Gastroesophageal sphincter (tissue), 4 donors: ENCODE data around the gene VEGFB. TPM values are rescaled to one million over a fixed set of nuclear protein-coding genes. Genes with fewer than 3 reads are reported as not detected.

Experiments
- ATAC-seq: fragments of 150-250 bp; one replicate; pipeline ENCODE4 v1.9.1; 2016; ENCODE audit warnings: mild to moderate bottlenecking, moderate library complexity
- H3K27ac ChIP-seq, 4 donors: fragments of 200-600 bp; sonication (generic) in 3 of 4; 1 replicate in 3 of 4; 2 replicates in 1 of 4; pipeline ENCODE4 v1.5.1; 2016 to 2019
- H3K27me3 ChIP-seq: fragments of 200-600 bp; sonication (generic); one replicate; pipeline ENCODE4 v1.5.1; 2019
- H3K36me3 ChIP-seq, 2 donors: fragments of 200-600 bp; sonication (generic); one replicate each; pipeline ENCODE4 v1.5.1; 2019; ENCODE audit warnings: control low read depth in 1 of 2
- H3K4me1 ChIP-seq, 3 donors: fragments of 200-600 bp; sonication (generic); 1 replicate in 2 of 3; 2 replicates in 1 of 3; pipeline ENCODE4 v1.5.1; 2016 to 2019; ENCODE audit warnings: control low read depth in 2 of 3
- H3K4me3 ChIP-seq, 2 donors: fragments of 200-600 bp; sonication (generic); one replicate each; pipeline ENCODE4 v1.5.1; 2019; ENCODE audit warnings: mild to moderate bottlenecking in 1 of 2, moderate library complexity in 1 of 2
- H3K9me3 ChIP-seq, 3 donors: fragments of 200-600 bp; sonication (generic); one replicate each; pipeline ENCODE4 v1.5.1; 2017 to 2019; ENCODE audit warnings: control low read depth in 2 of 3
- EP300 ChIP-seq: sonication (generic); formaldehyde crosslinking; IDR thresholded peaks from one replicate; pipeline ENCODE4 v1.6.1; 2017; ENCODE audit warnings: antibody characterized with exemption, mild to moderate bottlenecking
- POLR2A ChIP-seq, 2 donors: fragments of 450-650 bp; IDR thresholded peaks; one replicate each; pipeline ENCODE4 v1.6.1; 2017; ENCODE audit warnings: antibody characterized with exemption in 2 of 2, mild to moderate bottlenecking in 2 of 2, moderate library complexity in 1 of 2
- POLR2AphosphoS5 ChIP-seq: sonication (generic); formaldehyde crosslinking; IDR thresholded peaks from one replicate; pipeline ENCODE4 v1.6.1; 2017; ENCODE audit warnings: antibody characterized with exemption
- WGBS, 2 donors: methylation state at CpG; one replicate each; pipeline ENCODE4 v1.1.5; 2018; ENCODE audit warnings: low coverage in 1 of 2; 5-methylcytosine and 5-hydroxymethylcytosine counted together
- total RNA-seq, 4 donors: library from RNA; depleted of rRNA; stranded (reverse); fragments of >200 nt; gene quantifications; one replicate each; pipeline ENCODE4 v1.1.0, GENCODE V29; 2016
- TF ChIP-seq, protein P1 (sequence below), 4 experiments: fragments of 200-600 bp in 2 of 4; fragments of 450-650 bp in 2 of 4; sonication (generic) in 1 of 4; IDR thresholded peaks; one replicate each; pipeline ENCODE4 v1.5.1; 2017 to 2019; ENCODE audit warnings: antibody characterized with exemption in 4 of 4, mild to moderate bottlenecking in 2 of 4, moderate library complexity in 2 of 4

The VEGFB gene
- total RNA-seq, 4 donors from 2014 or later, result 49.9 to 152 (median 88.6) TPM

DNA sequence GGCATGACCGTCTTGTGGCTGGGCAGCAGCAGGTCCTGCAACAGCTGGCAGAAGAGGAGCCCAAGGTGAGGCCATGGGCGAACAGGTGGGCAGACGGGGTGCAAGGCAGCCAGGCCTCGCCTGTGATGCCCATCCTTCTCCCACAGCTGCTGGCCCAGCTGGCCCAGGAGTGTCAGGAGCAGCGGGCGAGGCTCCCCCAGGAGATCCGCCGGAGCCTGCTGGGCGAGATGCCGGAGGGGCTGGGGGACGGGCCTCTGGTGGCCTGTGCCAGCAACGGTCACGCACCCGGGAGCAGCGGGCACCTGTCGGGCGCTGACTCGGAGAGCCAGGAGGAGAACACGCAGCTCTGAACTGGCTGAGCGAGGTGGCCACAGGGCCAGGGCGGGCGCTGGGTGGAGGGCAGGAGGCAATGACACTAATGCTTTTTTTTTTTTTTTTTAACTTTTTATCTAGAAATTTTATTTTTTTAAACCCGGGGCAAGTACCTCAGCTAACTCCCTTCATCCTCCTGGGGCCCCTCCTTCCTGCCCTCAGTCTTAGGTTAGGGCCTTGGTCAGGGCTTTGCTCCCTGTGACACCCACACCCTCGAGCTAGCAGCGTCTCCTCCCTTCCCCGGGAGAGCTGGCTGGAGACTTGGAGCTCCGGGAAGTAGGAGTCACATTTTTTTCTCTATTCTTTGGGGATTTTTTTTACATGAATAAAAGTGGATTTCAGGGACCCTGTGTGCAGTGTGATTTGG is 33.0 kb downstream of the VEGFB start:
- TF ChIP-seq EP300 (no peak), POLR2A (IDR thresholded peaks at IDR 0.05) (no peak), POLR2AphosphoS5 (no peak)
- TF ChIP-seq, protein P1, sequence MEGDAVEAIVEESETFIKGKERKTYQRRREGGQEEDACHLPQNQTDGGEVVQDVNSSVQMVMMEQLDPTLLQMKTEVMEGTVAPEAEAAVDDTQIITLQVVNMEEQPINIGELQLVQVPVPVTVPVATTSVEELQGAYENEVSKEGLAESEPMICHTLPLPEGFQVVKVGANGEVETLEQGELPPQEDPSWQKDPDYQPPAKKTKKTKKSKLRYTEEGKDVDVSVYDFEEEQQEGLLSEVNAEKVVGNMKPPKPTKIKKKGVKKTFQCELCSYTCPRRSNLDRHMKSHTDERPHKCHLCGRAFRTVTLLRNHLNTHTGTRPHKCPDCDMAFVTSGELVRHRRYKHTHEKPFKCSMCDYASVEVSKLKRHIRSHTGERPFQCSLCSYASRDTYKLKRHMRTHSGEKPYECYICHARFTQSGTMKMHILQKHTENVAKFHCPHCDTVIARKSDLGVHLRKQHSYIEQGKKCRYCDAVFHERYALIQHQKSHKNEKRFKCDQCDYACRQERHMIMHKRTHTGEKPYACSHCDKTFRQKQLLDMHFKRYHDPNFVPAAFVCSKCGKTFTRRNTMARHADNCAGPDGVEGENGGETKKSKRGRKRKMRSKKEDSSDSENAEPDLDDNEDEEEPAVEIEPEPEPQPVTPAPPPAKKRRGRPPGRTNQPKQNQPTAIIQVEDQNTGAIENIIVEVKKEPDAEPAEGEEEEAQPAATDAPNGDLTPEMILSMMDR (IDR thresholded peaks at IDR 0.05), result no peak
- peaks cover 0 to 50% of the 10 kb centered on the region in 2 donors for H3K36me3 ChIP-seq
- WGBS, 2 donors, result 70 to 74% methylated on average over 7 to 12 of the region's 27 CpGs

DNA sequence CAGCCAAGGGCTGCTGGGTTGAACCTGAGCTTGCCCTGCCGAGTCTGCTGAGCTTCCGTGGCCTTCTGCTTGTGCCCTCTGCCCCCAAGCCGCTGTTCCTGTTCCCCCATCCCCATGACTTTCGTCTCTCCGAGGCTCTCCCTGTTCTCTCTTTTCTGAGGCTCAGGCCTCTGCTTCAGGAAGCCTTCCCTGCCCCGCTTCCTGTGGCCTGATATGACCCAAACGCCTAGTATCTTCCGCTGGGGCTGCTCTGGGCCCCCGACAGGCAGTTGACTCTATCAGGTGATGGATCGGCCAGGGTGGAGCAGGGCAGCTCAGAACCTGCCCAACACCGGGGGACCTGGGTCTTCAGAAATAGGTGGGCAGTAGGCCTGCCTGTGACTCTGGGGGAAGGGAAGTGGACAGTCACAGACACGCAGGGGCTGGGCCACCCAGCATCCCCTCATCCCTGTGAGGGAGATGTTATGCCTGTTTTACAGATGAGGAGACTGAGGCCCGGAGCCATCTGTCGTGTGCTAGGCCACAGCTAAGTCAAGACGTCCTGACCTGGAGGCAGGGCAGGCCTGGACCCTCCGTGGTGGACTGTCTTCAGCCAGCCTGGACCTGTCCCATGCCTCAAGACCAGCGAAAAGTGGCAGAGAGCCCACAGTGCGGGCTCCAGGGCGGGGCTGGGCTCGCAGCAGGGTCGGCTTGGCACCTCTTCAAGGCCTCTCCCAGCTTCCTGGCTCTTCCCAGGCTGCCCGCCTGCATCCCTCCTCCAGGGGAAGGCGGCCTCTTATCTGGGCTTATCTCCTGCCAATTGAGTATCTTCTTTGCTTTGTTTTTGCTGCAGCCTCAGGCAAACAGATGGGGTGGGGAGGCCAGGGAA is 33.9 kb downstream of the VEGFB start:
- TF ChIP-seq POLR2A (IDR thresholded peaks at IDR 0.05), result no peak
- no peak for TF ChIP-seq EP300
- H3K4me1 ChIP-seq, result peaks cover 0 to 38% (median 19%) of the 10 kb centered on the region in 3 donors
- no peaks in the 10 kb centered on the region for H3K9me3 ChIP-seq
- 35% methylated on average over 5 of the region's 23 CpGs; no CpG with 5 or more reads in 1 of the 2 donors for WGBS, 2 donors
- peak overlapping the region; percentile 70 to 81 for H3K4me3 ChIP-seq
- no peak for ATAC-seq
- H3K27ac ChIP-seq, result peak overlapping the region; percentile 82 to 97 (median 92)
- no peaks in the 10 kb centered on the region for H3K27me3 ChIP-seq
- peaks cover 0 to 42% of the 10 kb centered on the region in 2 donors for H3K36me3 ChIP-seq

More for the DNA sequence above, 33.0 kb downstream of the VEGFB start:
- Histone ChIP-seq H3K27ac (peak overlapping the region in 3 of 4 donors; percentile 91 to 97 (median 93)), H3K4me1 (peaks cover 0 to 33% (median 19%) of the 10 kb centered on the region in 3 donors), H3K27me3 (no peaks in the 10 kb centered on the region), H3K9me3 (no peaks in the 10 kb centered on the region), H3K4me3 (no peak overlapping the region)
- ATAC-seq, result no peak

DNA sequence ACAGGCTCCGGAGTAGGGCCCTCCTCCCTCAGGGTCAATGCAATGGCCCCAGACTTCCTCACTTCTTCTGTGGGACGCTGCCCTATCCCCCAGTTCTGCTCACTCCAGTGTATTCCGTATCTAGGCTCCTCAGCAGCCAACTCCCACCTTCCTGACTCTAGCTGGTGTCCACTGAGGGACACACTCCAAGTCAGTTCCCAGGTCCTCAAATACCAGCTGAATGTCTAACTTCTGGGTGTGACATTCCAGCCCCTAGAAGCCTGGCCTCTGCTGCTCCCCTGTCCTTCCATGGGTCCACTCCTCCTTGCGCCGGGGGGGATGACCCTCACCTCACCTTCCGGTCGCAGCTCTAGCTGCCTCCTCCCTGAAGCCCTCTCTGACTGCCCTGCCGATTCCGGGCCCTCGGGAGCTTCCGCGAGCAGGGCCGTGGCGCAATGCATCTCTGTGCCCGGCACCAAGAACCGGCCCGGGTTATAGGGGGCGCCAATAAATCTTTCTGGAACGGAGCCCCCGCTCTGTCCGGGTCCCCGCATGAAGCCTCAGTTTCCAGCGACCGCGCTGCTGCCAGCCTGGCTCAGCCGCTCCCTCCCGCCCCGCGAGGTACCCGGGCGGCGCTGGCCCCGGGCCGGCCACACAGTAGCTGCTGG is 34.6 kb downstream of the VEGFB start:
- WGBS, 2 donors, result 0% methylated on average over 16 of the region's 34 CpGs; no CpG with 5 or more reads in 1 of the 2 donors
- peak; percentile 25 for ATAC-seq

DNA sequence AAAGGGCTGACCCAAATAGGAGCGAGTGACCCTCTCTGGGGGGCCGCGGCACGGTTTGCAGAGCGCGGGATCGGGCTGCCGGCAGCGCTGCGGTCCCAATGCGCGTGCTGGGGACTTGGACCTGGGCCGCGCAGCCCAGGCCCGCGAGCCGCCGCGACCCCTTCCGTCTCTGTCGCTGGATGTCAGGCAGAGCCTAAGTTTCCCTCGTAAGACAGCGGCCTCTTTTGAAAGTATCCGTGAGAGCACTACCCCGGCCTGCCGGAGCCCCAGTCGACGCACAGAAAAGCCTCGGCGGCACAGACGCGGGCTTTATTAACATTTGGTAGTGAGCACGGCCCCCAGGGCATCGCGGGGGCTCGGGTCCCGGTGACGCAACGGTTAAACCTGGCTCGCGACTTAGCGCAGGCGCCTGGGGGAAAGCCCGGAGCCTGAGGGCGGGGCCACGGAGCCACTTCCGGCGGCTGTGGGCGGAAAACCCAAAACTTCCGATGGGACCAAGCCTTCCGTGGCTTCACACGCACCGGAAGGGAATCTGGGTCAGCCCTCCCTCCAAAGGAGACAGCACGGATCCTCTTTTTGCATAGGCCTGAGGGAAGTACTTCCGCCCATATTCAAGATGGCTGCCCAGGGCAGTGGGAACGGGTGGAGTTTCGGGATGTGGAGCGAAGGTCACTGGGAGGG is 35.3 kb downstream of the VEGFB start:
- WGBS, 2 donors, result 7% methylated on average over 3 of the region's 58 CpGs; no CpG with 5 or more reads in 1 of the 2 donors

More for the DNA sequence above, 34.6 kb downstream of the VEGFB start:
- peaks cover 0 to 38% (median 19%) of the 10 kb centered on the region in 3 donors for H3K4me1 ChIP-seq
- peak overlapping the region; percentile 70 to 81 for H3K4me3 ChIP-seq
- H3K36me3 ChIP-seq, result peaks cover 0 to 34% of the 10 kb centered on the region in 2 donors
- no peaks in the 10 kb centered on the region for H3K27me3 ChIP-seq
- no peak for TF ChIP-seq POLR2A (IDR thresholded peaks at IDR 0.05)
- TF ChIP-seq EP300, result no peak
- TF ChIP-seq, protein P1 (IDR thresholded peaks at IDR 0.05), result no peak
- no peak for TF ChIP-seq POLR2AphosphoS5
- no peaks in the 10 kb centered on the region for H3K9me3 ChIP-seq
- peak overlapping the region; percentile 82 to 97 (median 92) for H3K27ac ChIP-seq

More for the DNA sequence above, 35.3 kb downstream of the VEGFB start:
- no peaks in the 10 kb centered on the region for H3K27me3 ChIP-seq
- peak overlapping the region; percentile 91 to 97 (median 94) for H3K27ac ChIP-seq
- ATAC-seq, result peak; percentile 92
- peak overlapping the region; percentile 70 to 96 for H3K4me3 ChIP-seq
- peaks cover 0 to 27% of the 10 kb centered on the region in 2 donors for H3K36me3 ChIP-seq
- H3K9me3 ChIP-seq, result no peaks in the 10 kb centered on the region
- TF ChIP-seq EP300 (no peak), POLR2A (IDR thresholded peaks at IDR 0.05) (peak; percentile 48 to 49), POLR2AphosphoS5 (peak; percentile 91)
- TF ChIP-seq, protein P1 (IDR thresholded peaks at IDR 0.05), result peak in 3 of 4 experiments; percentile 7 to 37 (median 14)
- H3K4me1 ChIP-seq, result peaks cover 0 to 38% (median 19%) of the 10 kb centered on the region in 3 donors
